ENCODE measurements around the gene OLFM1. TPM values are rescaled to one million over a fixed set of nuclear protein-coding genes. Genes with fewer than 3 reads are reported as not detected.
"Not testable (repeated sequence)": the region's sequence is repeated elsewhere in the genome, so short reads cannot be mapped to it uniquely, and the experiment has no call there.

OLFM1 gene
- total RNA-seq, 1 donor from 2014 or later: 10.0 TPM

DNA sequence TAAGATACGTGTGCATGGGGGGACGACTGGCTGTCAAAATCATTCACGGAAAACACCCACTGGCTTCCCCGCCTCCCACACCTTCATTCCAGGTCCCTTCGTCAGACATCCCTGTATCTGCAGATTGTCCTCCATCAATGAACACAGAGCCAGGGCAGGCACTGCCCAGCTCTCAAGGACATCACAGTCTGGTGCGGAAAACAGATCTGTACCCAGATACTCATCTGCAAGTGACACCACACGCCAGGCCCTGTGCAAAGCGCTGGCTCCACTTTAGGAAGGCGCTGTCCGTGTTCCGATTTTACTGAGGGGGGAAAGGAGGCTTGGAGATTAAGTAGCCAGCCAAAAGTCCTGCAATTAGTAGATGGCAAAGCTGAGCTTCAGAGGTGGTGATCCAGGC is 72.3 kb downstream of the OLFM1 start:
- H3K27ac ChIP-seq (replicated peaks): no peak overlapping the region
- H3K9me3 ChIP-seq (replicated peaks): no peaks in the 10 kb centered on the region
- peaks cover 86% of the 10 kb centered on the region for H3K27me3 ChIP-seq (ENCODE audit: low read depth)
- TF ChIP-seq, protein P1, sequence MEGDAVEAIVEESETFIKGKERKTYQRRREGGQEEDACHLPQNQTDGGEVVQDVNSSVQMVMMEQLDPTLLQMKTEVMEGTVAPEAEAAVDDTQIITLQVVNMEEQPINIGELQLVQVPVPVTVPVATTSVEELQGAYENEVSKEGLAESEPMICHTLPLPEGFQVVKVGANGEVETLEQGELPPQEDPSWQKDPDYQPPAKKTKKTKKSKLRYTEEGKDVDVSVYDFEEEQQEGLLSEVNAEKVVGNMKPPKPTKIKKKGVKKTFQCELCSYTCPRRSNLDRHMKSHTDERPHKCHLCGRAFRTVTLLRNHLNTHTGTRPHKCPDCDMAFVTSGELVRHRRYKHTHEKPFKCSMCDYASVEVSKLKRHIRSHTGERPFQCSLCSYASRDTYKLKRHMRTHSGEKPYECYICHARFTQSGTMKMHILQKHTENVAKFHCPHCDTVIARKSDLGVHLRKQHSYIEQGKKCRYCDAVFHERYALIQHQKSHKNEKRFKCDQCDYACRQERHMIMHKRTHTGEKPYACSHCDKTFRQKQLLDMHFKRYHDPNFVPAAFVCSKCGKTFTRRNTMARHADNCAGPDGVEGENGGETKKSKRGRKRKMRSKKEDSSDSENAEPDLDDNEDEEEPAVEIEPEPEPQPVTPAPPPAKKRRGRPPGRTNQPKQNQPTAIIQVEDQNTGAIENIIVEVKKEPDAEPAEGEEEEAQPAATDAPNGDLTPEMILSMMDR (IDR thresholded peaks at IDR 0.05; ENCODE audit: borderline replicate concordance): no peak
- H3K36me3 ChIP-seq: no peaks in the 10 kb centered on the region
- H3K4me1 ChIP-seq: no peaks in the 10 kb centered on the region
- intact Hi-C loops (cut with micrococcal nuclease): no loop called here
- DNase-seq: no peak
- H3K4me3 ChIP-seq: no peak overlapping the region

DNA sequence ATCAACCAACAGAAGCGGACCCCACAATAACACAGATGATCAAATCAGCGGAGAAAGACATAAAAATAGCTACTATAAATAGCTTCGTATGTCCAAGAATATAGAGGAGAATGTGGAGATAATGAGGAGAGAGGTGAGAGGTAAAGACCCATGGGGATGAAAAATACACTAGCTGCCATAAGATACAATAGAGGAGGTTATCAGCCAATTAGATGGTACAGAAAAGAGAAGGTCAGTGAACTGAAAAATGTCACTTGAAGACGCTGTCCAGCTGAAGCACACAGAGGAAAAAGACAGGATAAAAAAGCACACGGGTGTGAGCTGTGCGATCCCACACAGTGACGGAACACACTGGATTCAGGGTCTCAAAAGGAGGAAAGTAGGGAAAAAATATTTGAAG is 73.4 kb downstream of the OLFM1 start:
- H3K4me1 ChIP-seq: no peaks in the 10 kb centered on the region
- no peak overlapping the region for H3K4me3 ChIP-seq
- DNase-seq: no peak
- H3K9me3 ChIP-seq (replicated peaks): no peaks in the 10 kb centered on the region
- no peaks in the 10 kb centered on the region for H3K36me3 ChIP-seq
- intact Hi-C loops (cut with micrococcal nuclease): no loop called here
- TF ChIP-seq, protein P1 (IDR thresholded peaks at IDR 0.05; ENCODE audit: borderline replicate concordance): no peak
- no peak overlapping the region for H3K27ac ChIP-seq (replicated peaks)
- H3K27me3 ChIP-seq (ENCODE audit: low read depth): peaks cover 86% of the 10 kb centered on the region

DNA sequence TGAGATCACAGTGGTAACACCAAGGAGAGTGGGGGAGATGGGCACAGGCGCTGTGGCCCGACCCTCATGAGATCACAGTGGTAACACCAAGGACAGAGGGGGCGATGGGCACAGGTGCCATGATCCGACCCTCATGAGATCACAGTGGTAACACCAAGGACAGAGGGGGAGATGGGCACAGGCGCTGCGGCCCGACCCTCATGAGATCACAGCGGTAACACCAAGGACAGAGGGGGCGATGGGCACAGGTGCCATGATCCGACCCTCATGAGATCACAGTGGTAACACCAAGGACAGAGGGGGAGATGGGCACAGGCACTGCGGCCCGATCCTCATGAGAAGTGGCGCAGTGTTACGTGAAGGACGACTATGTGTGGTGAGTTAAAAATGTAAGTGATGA is 75.1 kb downstream of the OLFM1 start:
- H3K27ac ChIP-seq (replicated peaks); H3K4me1 ChIP-seq; H3K9me3 ChIP-seq (replicated peaks); H3K4me3 ChIP-seq; intact Hi-C loops (cut with micrococcal nuclease); DNase-seq; H3K36me3 ChIP-seq: not testable (repeated sequence)
- peaks cover 97% of the 10 kb centered on the region for H3K27me3 ChIP-seq (ENCODE audit: low read depth)

DNA sequence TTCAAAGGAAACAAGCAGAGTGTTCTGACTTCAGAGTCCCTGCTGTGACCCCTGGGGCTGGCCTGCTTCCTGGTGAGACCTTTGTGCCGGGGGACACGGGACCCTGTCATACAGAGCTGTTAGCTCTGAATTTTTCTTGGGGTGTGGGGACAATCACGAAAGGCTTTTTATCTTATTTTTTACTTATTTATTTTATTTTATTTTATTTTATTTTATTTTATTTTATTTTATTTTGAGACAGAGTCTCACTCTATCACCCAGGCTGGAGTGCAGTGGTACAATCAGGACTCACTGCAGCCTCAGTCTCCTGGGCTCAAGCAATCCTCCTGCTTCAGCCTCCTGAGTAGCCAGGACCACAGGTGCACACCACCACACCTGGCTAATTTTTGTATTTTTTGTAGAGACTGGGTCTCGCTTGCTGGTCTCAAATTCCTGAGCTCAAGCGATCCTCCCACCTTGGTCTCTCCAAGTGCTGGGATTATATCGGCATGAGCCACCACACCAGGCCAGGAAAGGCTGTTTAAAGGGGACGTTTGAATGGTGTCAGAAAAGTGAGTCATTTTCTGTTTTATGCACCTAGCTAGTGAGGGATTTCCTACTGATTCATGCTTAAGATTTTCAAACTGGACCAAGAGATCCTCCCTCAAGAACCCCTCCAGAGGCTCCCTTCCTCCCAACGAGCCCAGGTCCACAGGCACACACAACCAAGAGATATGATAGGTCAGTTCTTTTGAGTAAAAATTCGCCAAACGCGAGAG is 75.7 kb downstream of the OLFM1 start:
- Histone ChIP-seq H3K9me3 (replicated peaks) (no peaks in the 10 kb centered on the region), H3K36me3 (no peaks in the 10 kb centered on the region), H3K4me1 (no peaks in the 10 kb centered on the region), H3K27ac (replicated peaks) (no peak overlapping the region), H3K27me3 (ENCODE audit: low read depth) (peaks cover 97% of the 10 kb centered on the region), H3K4me3 (no peak overlapping the region)
- TF ChIP-seq, protein P1 (IDR thresholded peaks at IDR 0.05; ENCODE audit: borderline replicate concordance): no peak
- no peak for DNase-seq
- intact Hi-C loops (cut with micrococcal nuclease): no loop called here

DNA sequence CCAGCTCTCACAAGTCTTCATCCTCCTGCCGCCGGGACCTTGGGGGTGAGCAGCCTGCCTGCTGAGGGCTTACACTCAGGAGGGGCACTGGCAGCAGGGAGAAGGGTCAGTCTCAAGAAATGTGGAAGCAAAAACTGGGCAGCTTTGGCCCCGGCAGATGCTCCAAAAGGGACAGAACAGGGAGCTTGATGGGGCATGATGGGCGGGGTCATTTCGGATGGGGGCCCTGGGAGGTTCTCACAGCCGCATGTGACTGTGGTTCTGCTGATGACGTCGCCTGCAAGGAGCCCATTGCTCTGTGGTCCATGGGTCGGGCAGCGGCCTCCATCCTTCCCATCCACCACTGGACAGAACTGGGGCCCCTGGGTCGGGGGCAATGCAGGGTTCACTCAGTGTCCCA is 76.6 kb downstream of the OLFM1 start:
- TF ChIP-seq, protein P1 (IDR thresholded peaks at IDR 0.05; ENCODE audit: borderline replicate concordance): no peak
- Histone ChIP-seq H3K9me3 (replicated peaks) (no peaks in the 10 kb centered on the region), H3K27ac (replicated peaks) (no peak overlapping the region), H3K4me1 (no peaks in the 10 kb centered on the region), H3K27me3 (ENCODE audit: low read depth) (peaks cover 97% of the 10 kb centered on the region), H3K36me3 (no peaks in the 10 kb centered on the region), H3K4me3 (no peak overlapping the region)
- intact Hi-C loops (cut with micrococcal nuclease): no loop called here
- DNase-seq: no peak

DNA sequence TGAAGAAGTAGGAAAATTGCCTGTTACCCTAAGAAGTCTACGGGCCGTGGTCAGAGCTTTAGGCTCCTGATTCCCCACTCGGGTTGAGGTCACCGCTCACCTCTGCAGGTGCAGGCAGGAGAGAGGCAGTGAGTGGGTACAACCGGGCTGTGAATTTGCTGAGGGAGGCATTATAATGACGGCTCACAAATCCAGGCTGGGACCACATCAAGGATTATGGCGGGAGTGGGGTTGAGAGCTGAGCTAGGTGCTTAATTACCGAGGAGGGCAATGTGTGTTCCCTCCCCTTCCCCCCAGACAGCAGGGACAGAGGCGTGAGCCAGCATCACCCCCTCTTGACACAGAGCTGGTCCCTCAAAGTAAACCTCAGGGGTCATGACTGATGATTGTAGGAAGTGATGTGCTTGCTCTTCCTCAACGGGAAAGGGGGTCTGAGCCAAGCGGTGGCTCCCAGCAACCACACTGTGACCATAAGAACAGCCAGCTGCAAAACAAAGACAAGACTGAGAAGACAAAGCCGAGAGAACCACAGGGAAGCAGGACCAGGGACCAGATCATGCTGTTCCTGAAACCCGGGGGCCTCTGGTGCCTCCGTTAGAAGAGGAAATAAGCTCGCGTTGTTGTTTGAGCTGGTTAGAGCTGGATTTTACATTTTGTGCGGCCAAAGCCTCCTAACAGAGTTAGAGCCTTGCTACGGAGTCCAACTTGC is 77.7 kb downstream of the OLFM1 start:
- Histone ChIP-seq H3K4me1 (no peaks in the 10 kb centered on the region), H3K27me3 (ENCODE audit: low read depth) (peaks cover 97% of the 10 kb centered on the region), H3K27ac (replicated peaks) (no peak overlapping the region), H3K9me3 (replicated peaks) (no peaks in the 10 kb centered on the region), H3K4me3 (no peak overlapping the region), H3K36me3 (no peaks in the 10 kb centered on the region)
- TF ChIP-seq, protein P1 (IDR thresholded peaks at IDR 0.05; ENCODE audit: borderline replicate concordance): no peak
- intact Hi-C loops (cut with micrococcal nuclease): no loop called here
- DNase-seq: no peak

Measured in left ventricle myocardium inferior (tissue), 1 donor.